ENCODE measurements around the gene GRAMD4.

GRCh38 chr22:46610356-46610755, 9.8 kb upstream of the GRAMD4 start:
- TF ChIP-seq, protein P1, sequence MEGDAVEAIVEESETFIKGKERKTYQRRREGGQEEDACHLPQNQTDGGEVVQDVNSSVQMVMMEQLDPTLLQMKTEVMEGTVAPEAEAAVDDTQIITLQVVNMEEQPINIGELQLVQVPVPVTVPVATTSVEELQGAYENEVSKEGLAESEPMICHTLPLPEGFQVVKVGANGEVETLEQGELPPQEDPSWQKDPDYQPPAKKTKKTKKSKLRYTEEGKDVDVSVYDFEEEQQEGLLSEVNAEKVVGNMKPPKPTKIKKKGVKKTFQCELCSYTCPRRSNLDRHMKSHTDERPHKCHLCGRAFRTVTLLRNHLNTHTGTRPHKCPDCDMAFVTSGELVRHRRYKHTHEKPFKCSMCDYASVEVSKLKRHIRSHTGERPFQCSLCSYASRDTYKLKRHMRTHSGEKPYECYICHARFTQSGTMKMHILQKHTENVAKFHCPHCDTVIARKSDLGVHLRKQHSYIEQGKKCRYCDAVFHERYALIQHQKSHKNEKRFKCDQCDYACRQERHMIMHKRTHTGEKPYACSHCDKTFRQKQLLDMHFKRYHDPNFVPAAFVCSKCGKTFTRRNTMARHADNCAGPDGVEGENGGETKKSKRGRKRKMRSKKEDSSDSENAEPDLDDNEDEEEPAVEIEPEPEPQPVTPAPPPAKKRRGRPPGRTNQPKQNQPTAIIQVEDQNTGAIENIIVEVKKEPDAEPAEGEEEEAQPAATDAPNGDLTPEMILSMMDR (conservative IDR thresholded peaks at IDR 0.05; ENCODE audit: low read length), result no peak
- TF ChIP-seq EZH2phosphoT487 (IDR thresholded peaks at IDR 0.05; ENCODE audit: borderline replicate concordance, low read depth, low read length), result no peak
